Measurements from ENCODE around the gene AXDND1. TPM values are rescaled to one million over a fixed set of nuclear protein-coding genes. Genes with fewer than 3 reads are reported as not detected.

The AXDND1 gene
- total and polyA plus RNA-seq, 8 donors, result 0.55 to 18.4 (median 2.7) TPM; not detected in 2

DNA sequence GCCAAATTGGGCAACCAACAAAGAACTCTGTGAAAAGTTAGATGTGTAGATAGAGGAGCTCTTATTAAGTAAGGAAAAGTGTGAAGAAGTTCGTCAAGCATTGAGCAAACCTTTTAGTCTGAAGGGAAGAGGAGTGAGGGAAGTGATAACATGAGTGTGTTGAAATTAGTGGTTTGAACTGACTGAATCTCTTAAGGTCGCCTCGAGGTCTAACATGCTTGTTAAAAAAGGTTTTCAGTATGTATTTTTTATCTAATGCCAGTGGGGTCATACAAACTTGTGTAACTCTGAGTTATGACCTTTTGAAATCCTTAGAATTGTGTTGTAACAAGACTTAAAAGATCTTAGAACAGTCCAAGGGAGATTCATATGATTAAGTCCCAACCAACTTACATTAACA, 38.1 kb upstream of the AXDND1 start:
- TF ChIP-seq POLR2AphosphoS5 (IDR thresholded peaks at IDR 0.05) (no peak), EP300 (IDR thresholded peaks at IDR 0.05) (no peak), POLR2A (IDR thresholded peaks at IDR 0.05) (no peak)
- TF ChIP-seq, protein P1, sequence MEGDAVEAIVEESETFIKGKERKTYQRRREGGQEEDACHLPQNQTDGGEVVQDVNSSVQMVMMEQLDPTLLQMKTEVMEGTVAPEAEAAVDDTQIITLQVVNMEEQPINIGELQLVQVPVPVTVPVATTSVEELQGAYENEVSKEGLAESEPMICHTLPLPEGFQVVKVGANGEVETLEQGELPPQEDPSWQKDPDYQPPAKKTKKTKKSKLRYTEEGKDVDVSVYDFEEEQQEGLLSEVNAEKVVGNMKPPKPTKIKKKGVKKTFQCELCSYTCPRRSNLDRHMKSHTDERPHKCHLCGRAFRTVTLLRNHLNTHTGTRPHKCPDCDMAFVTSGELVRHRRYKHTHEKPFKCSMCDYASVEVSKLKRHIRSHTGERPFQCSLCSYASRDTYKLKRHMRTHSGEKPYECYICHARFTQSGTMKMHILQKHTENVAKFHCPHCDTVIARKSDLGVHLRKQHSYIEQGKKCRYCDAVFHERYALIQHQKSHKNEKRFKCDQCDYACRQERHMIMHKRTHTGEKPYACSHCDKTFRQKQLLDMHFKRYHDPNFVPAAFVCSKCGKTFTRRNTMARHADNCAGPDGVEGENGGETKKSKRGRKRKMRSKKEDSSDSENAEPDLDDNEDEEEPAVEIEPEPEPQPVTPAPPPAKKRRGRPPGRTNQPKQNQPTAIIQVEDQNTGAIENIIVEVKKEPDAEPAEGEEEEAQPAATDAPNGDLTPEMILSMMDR (IDR thresholded peaks at IDR 0.05), result no peak
- WGBS, 5 donors, result 51 to 69% (median 60%) methylated on average over 3 of the region's 3 CpGs
- H3K27me3 ChIP-seq, result no peaks in the 10 kb centered on the region
- H3K36me3 ChIP-seq, result peaks cover 0 to 31% (median 20%) of the 10 kb centered on the region in 4 donors
- H3K4me1 ChIP-seq, result peaks cover 0 to 18% (median 8%) of the 10 kb centered on the region in 4 donors
- intact Hi-C loops (cut with DNase I; ENCODE audit: low total_unique reads), result no loop called here
- H3K9me3 ChIP-seq, result peaks cover 0 to 9% (median 2%) of the 10 kb centered on the region in 4 donors
- no peak overlapping the region for H3K27ac ChIP-seq
- no peak overlapping the region for H3K4me3 ChIP-seq
- DNase-seq, result no peak

DNA sequence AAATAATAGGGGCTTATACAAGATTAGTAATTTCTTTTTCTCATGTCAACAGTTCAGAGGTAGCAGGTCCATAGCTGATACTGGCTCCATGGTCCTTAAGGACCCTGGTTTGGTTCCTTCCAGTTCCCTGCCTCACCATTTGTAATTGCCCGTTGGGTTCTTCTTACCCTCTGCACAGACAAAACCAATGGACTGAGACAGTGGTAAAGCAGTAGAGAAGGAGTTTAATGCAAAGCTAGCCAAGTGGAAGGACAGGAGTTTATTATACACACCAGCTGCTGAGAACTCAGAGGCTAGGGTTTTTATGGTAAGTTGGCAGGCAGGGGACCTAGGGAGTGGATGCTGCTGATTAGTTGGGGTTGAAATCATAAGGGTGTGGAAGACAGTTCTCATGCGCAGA, 35.9 kb upstream of the AXDND1 start:
- intact Hi-C loops (cut with DNase I; ENCODE audit: low total_unique reads), result no loop called here
- Histone ChIP-seq H3K27ac (no peak overlapping the region), H3K27me3 (no peaks in the 10 kb centered on the region), H3K9me3 (peaks cover 0 to 9% (median 2%) of the 10 kb centered on the region in 4 donors), H3K4me1 (peaks cover 0 to 18% (median 7%) of the 10 kb centered on the region in 4 donors), H3K4me3 (no peak overlapping the region), H3K36me3 (peaks cover 0 to 20% (median 7%) of the 10 kb centered on the region in 4 donors)
- 75 to 98% (median 95%) methylated on average over 2 of the region's 2 CpGs for WGBS, 5 donors
- TF ChIP-seq EP300 (IDR thresholded peaks at IDR 0.05), result no peak
- DNase-seq, result no peak

DNA sequence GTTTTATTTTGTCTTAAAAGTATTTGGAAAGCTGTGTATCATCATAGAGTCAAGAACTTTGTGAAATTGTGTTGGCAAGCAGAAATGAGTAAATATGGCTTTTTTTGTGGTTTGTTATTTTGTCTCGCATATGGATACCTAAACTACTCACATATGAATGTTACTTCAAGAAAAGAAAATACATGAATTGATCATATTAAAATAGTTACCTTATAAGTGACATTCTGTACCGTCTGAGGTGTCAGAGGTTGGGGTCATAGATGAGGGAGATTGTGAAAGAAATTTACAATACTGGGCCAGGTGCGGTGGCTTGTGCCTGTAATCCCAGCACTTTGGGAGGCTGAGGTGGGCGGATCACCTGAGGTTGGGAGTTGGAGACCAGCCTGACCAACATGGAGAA, 31.3 kb upstream of the AXDND1 start:
- WGBS, 5 donors, result 89 to 98% (median 93%) methylated on average over 4 of the region's 4 CpGs
- H3K4me3 ChIP-seq, result no peak overlapping the region
- H3K27me3 ChIP-seq, result no peaks in the 10 kb centered on the region
- peaks cover 0 to 6% (median 2%) of the 10 kb centered on the region in 4 donors for H3K9me3 ChIP-seq
- peaks cover 0 to 18% (median 11%) of the 10 kb centered on the region in 4 donors for H3K4me1 ChIP-seq
- no peak overlapping the region for H3K27ac ChIP-seq
- peaks cover 0 to 32% (median 25%) of the 10 kb centered on the region in 4 donors for H3K36me3 ChIP-seq
- intact Hi-C loops (cut with DNase I; ENCODE audit: low total_unique reads), result no loop called here
- DNase-seq, result no peak
- TF ChIP-seq POLR2AphosphoS5 (IDR thresholded peaks at IDR 0.05) (no peak), POLR2A (IDR thresholded peaks at IDR 0.05) (no peak), EP300 (IDR thresholded peaks at IDR 0.05) (no peak)
- TF ChIP-seq, protein P1 (IDR thresholded peaks at IDR 0.05), result no peak

DNA sequence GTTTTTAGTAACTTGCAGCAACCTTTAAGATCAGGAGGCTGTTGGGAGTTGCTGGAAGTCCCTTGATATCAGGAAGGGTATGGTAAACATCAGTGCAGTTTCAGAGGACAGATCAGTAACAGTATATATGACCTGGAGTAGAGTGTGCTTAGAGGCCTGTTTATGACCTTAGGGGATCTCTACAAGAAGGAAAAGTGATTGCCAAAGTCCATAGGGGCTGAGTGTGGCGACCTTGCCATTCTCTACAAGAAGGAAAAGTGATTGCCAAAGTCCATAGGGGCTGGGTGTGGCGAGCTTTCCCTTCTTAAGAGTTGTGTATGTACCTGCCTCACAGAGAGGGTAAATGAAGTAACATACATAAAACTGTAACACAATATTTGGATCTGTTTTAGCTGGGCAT, 28.5 kb upstream of the AXDND1 start:
- DNase-seq, result peak in 1 of 2 donors; percentile 30
- Histone ChIP-seq H3K4me3 (no peak overlapping the region), H3K27ac (no peak overlapping the region), H3K27me3 (no peaks in the 10 kb centered on the region), H3K36me3 (peaks cover 0 to 53% (median 47%) of the 10 kb centered on the region in 4 donors), H3K9me3 (no peaks in the 10 kb centered on the region), H3K4me1 (peaks cover 0 to 13% (median 7%) of the 10 kb centered on the region in 4 donors)
- intact Hi-C loops (cut with DNase I; ENCODE audit: low total_unique reads), result no loop called here
- WGBS, 5 donors, result 62 to 92% (median 73%) methylated on average over 2 of the region's 2 CpGs
- no peak for TF ChIP-seq POLR2A (IDR thresholded peaks at IDR 0.05)

DNA sequence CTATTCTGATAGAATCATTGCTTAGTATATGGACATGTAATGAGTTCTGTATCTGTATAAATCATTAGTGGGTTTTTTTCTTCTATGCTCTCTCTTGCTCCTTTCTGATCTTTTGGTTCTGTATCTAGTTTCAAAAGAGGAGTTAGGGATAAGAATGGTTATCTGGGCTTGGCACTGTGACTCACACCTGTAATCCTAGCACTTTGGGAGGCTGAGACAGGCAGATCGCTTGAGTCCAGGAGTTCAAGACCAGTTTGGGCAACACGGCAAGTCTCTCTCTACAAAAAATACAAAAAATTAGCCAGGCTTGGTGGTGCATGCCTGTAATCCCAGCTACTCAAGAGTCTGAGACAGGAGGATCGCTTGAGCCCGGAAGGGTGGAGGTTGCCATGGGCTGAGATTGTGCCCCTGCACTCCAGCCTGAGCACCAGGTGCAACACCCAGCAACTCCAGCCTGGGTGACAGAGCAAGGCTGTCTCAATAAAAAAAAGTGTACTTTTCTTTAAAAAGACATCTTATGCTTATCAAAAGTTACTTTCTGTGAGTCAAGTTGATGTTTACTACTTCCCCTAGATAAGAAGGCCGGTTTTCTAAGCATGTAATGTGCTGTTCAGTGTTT, 27.7 kb upstream of the AXDND1 start:
- Histone ChIP-seq H3K9me3 (no peaks in the 10 kb centered on the region), H3K4me1 (peaks cover 0 to 20% (median 5%) of the 10 kb centered on the region in 4 donors), H3K36me3 (peaks cover 0 to 60% (median 55%) of the 10 kb centered on the region in 4 donors), H3K27me3 (no peaks in the 10 kb centered on the region), H3K27ac (no peak overlapping the region), H3K4me3 (no peak overlapping the region)
- intact Hi-C loops (cut with DNase I; ENCODE audit: low total_unique reads), result no loop called here
- DNase-seq, result no peak
- 76 to 86% (median 78%) methylated on average over 5 of the region's 5 CpGs for WGBS, 5 donors
- TF ChIP-seq EP300 (IDR thresholded peaks at IDR 0.05), result no peak
- no peak for TF ChIP-seq POLR2A (IDR thresholded peaks at IDR 0.05)
- TF ChIP-seq, protein P1 (IDR thresholded peaks at IDR 0.05), result no peak
- no peak for TF ChIP-seq POLR2AphosphoS5 (IDR thresholded peaks at IDR 0.05)

Data from stomach (tissue), 9 donors.